Measurements from ENCODE around the gene STAU1.
"Not testable (repeated sequence)": the region's sequence is repeated elsewhere in the genome, so short reads cannot be mapped to it uniquely, and the experiment has no call there.

STAU1 gene

GRCh38 chr20:49091104-49091503, 97.0 kb downstream of the STAU1 start:
- Histone ChIP-seq H3K36me3 (peaks cover 98% of the 10 kb centered on the region), H3K4me3 (no peak overlapping the region), H3K9me3 (no peaks in the 10 kb centered on the region), H3K27ac (no peak overlapping the region), H4K20me1 (peaks cover 19% of the 10 kb centered on the region; the same call in 1 of the 2 replicates), H3K27me3 (no peaks in the 10 kb centered on the region), H3K9ac (no peak overlapping the region), H3K4me1 (no peaks in the 10 kb centered on the region), H3K4me2 (no peak overlapping the region)
- no peak for TF ChIP-seq Cebpa-rat (IDR thresholded peaks at IDR 0.05)

DNA sequence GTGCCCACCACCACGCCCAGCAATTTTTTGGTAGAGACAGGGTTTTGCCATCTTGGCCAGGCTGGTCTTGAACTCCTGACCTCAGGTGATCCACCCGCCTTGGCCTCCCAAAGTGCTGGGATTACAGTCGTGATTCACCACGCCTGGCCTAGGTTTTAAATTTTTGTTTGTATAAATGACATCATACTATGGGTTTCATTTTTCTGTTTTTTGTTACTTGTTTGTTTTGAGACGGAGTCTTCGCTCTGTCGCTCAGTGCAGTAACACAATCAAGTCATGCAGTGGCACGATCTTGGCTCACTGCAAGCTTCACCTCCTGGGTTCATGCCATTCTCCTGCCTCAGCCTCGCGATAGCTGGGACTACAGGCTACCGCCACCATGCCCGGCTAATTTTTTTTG, 105.8 kb downstream of the STAU1 start:
- peaks cover 100% of the 10 kb centered on the region for H3K36me3 ChIP-seq
- not testable (repeated sequence) for H3K27me3 ChIP-seq, H3K4me2 ChIP-seq, H3K4me1 ChIP-seq, H3K9me3 ChIP-seq, H3K9ac ChIP-seq, H3K27ac ChIP-seq, H3K4me3 ChIP-seq
- peaks cover 41% of the 10 kb centered on the region; the same call in 1 of the 2 replicates for H4K20me1 ChIP-seq

- H3K27ac ChIP-seq, result no peak overlapping the region
These were observed 109.8 kb downstream of the STAU1 start for GRCh38 chr20:49078310-49078709.

GRCh38 chr20:49074521-49074920, 113.6 kb downstream of the STAU1 start:
- Histone ChIP-seq H3K9me3 (no peaks in the 10 kb centered on the region), H3K4me1 (no peaks in the 10 kb centered on the region), H3K4me3 (no peak overlapping the region), H4K20me1 (peaks cover 15% of the 10 kb centered on the region), H3K27ac (no peak overlapping the region), H3K27me3 (no peaks in the 10 kb centered on the region), H3K9ac (no peak overlapping the region), H3K36me3 (peaks cover 97% of the 10 kb centered on the region), H3K4me2 (no peak overlapping the region)
- TF ChIP-seq Cebpa-rat (IDR thresholded peaks at IDR 0.05), result no peak

More at GRCh38 chr20:49078310-49078709, 109.8 kb downstream of the STAU1 start:
- Histone ChIP-seq H3K9ac (no peak overlapping the region), H3K4me3 (no peak overlapping the region), H3K4me2 (no peak overlapping the region), H4K20me1 (peaks cover 34% of the 10 kb centered on the region), H3K4me1 (no peaks in the 10 kb centered on the region), H3K36me3 (peaks cover 100% of the 10 kb centered on the region), H3K27me3 (no peaks in the 10 kb centered on the region), H3K9me3 (no peaks in the 10 kb centered on the region)
- TF ChIP-seq Cebpa-rat (IDR thresholded peaks at IDR 0.05), result no peak
